Measurements from ENCODE around the gene FBXO30.

GRCh38 chr6:145822456-145822855 lies 7.9 kb upstream of the FBXO30 start:
- TF ChIP-seq TCF12 (IDR thresholded peaks at IDR 0.05; ENCODE audit: low read depth) = no peak
- no peak for TF ChIP-seq EP300 (IDR thresholded peaks at IDR 0.05; ENCODE audit: borderline replicate concordance)
- TF ChIP-seq REST (IDR thresholded peaks at IDR 0.05; ENCODE audit: low read depth) = no peak
- no peak for TF ChIP-seq YY1 (IDR thresholded peaks at IDR 0.05; ENCODE audit: low read depth)
- TF ChIP-seq FOXM1 (IDR thresholded peaks at IDR 0.05; ENCODE audit: borderline replicate concordance, low read depth) = no peak
- TF ChIP-seq RAD21 (IDR thresholded peaks at IDR 0.05; ENCODE audit: low read depth) = no peak
- no peak for TF ChIP-seq CEBPB (IDR thresholded peaks at IDR 0.05)
- no peak for TF ChIP-seq TEAD4 (IDR thresholded peaks at IDR 0.05)
- TF ChIP-seq NFIC (IDR thresholded peaks at IDR 0.05) = no peak
- TF ChIP-seq, protein P1, sequence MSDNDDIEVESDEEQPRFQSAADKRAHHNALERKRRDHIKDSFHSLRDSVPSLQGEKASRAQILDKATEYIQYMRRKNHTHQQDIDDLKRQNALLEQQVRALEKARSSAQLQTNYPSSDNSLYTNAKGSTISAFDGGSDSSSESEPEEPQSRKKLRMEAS (IDR thresholded peaks at IDR 0.05) = no peak
- TF ChIP-seq TAF1 (IDR thresholded peaks at IDR 0.05; ENCODE audit: low read depth) = no peak
- no peak for TF ChIP-seq USF1 (IDR thresholded peaks at IDR 0.05)
- no peak for TF ChIP-seq CREB1 (IDR thresholded peaks at IDR 0.05; ENCODE audit: low read depth)
- no peak for TF ChIP-seq EGR1 (IDR thresholded peaks at IDR 0.05)

Data from Ishikawa (cell line).